Measurements from ENCODE around the gene SKIC8. TPM values are rescaled to one million over a fixed set of nuclear protein-coding genes. Genes with fewer than 3 reads are reported as not detected.

The SKIC8 gene
- total RNA-seq, 1 donor from 2014 or later = 46.0 TPM

DNA sequence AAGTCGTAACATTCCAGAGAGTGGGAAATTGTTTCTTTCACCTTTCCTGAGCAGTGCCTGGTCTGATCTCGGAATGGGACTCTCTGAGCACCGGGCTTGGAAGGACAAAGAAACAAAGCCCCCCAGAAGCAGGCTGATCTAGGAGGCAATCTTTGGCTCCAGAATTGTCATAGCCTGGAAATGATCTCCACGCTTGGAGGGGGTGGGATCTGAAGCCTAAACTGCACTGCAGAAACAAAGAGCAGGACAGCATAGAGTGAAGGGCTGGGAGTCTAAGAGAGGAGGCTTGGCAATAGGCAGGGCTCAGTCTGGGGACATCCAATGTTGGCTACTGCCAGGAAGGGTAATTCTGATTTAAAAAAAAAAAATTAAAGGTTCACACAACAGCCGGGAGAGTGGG is 42.6 kb upstream of the SKIC8 start:
- H3K4me1 Mint-ChIP-seq = peaks cover 3% of the 10 kb centered on the region
- DNase-seq = no peak
- H3K27ac Mint-ChIP-seq = no peak overlapping the region
- TF ChIP-seq, protein P1, sequence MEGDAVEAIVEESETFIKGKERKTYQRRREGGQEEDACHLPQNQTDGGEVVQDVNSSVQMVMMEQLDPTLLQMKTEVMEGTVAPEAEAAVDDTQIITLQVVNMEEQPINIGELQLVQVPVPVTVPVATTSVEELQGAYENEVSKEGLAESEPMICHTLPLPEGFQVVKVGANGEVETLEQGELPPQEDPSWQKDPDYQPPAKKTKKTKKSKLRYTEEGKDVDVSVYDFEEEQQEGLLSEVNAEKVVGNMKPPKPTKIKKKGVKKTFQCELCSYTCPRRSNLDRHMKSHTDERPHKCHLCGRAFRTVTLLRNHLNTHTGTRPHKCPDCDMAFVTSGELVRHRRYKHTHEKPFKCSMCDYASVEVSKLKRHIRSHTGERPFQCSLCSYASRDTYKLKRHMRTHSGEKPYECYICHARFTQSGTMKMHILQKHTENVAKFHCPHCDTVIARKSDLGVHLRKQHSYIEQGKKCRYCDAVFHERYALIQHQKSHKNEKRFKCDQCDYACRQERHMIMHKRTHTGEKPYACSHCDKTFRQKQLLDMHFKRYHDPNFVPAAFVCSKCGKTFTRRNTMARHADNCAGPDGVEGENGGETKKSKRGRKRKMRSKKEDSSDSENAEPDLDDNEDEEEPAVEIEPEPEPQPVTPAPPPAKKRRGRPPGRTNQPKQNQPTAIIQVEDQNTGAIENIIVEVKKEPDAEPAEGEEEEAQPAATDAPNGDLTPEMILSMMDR (IDR thresholded peaks at IDR 0.05) = no peak
- no peaks in the 10 kb centered on the region for H3K36me3 Mint-ChIP-seq (ENCODE audit: low read depth)
- intact Hi-C loops (cut with micrococcal nuclease) = no loop called here
- H3K4me3 Mint-ChIP-seq = no peak overlapping the region
- ATAC-seq (ENCODE audit: low read depth) = no peak
- CTCF ChIA-PET = no interaction called here
- no peaks in the 10 kb centered on the region for H3K9me3 Mint-ChIP-seq
- peaks cover 47% of the 10 kb centered on the region for H3K27me3 Mint-ChIP-seq
- POLR2A ChIA-PET = no interaction called here

DNA sequence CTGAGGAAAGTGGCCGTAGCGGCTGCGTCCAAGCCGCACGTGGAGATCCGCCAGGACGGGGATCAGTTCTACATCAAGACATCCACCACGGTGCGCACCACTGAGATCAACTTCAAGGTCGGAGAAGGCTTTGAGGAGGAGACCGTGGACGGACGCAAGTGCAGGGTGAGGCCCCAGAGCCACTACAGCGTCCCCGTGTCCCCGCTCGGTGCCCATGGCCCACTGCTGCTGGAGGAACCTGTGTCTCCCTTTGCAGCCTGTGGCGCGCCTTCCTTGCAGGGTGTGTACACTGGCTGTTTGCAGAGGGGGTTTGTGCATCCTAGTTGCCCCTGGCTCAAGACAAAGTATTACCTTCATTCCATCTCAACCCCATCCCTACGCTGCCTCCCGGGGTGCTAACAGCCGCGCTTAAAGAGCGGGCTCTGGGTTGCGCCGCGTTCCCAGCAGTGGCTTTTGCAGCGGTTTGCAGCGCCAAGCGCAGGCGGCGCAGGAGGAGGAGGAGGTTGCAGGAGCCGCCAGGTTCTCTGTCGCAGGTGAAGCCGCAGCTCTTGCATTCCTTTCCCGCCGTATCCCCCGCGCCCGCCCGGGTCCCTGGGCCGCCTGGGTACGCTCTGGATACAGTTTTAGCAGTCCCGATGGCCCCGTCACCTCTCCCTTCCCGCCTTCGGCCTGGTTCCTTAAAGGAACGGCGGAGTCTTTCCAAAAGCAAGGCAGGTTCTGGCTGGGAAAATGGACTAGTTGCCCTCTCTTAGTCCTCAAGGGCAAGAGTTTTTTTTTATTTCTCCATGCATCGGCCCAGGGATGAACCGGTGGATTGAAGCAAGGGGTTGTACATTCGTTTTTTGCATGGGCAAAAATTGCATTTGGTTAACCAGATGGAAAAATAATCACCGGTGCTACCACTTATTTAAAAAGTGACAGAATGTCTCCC is 41.9 kb upstream of the SKIC8 start:
- Mint-ChIP-seq H3K27ac (no peak overlapping the region), H3K27me3 (peaks cover 43% of the 10 kb centered on the region), H3K36me3 (ENCODE audit: low read depth) (no peaks in the 10 kb centered on the region), H3K9me3 (no peaks in the 10 kb centered on the region), H3K4me3 (no peak overlapping the region), H3K4me1 (peaks cover 3% of the 10 kb centered on the region)
- intact Hi-C loops (cut with micrococcal nuclease) = no loop called here
- ChIA-PET POLR2A (no interaction called here), CTCF (no interaction called here)
- DNase-seq (no peak), ATAC-seq (ENCODE audit: low read depth) (no peak)
- TF ChIP-seq, protein P1 (IDR thresholded peaks at IDR 0.05) = no peak

DNA sequence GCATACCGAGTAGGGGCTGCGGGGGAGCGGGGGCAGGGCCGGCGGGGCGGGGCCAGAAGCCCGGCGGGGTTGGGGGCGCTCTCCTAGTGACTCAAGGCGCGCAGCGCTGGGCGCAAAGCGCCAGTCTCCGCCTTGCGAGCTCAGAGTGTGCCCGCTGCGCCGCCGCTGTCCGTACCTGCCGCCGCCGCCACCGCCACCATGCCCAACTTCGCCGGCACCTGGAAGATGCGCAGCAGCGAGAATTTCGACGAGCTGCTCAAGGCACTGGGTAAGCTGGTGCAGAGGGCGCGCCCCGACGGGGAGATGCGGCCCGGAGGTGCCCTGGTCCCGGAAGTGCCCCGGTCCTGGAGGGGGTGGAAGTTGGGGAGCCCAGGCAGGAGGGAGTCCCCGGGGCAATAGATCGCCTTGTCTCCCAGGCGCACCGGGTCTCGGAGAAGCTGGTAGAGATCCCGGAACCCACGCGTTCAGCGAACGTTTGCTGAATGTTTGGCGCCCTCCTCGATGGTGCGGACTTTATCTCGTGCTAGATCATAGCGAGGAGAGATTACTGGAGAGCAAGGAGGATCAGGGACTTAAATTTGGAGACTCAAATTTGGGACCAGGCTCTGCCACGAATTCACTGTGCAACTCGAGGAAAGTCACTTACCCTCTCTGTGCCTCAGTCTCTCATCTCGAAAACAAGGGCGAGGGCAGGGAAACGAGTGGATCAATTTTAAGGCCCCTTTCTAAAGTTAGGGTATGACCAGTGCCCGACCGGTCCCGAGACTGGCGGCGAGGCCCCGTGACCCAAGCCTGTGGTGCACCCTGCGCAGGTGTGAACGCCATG is 41.0 kb upstream of the SKIC8 start, which contains the start of gene CRABP1:
Gene CRABP1 (plus strand): TSS at position 123 of the 826 bp plus-strand sequence. CDS start 76 bp downstream, at position 199.
- POLR2A ChIA-PET = no interaction called here
- H3K9me3 Mint-ChIP-seq = no peaks in the 10 kb centered on the region
- ATAC-seq (ENCODE audit: low read depth) = no peak
- H3K27ac Mint-ChIP-seq = no peak within 1 kb of the TSS
- no peaks in the 10 kb centered on the region for H3K36me3 Mint-ChIP-seq (ENCODE audit: low read depth)
- CTCF ChIA-PET = no interaction called here
- TF ChIP-seq, protein P1 (IDR thresholded peaks at IDR 0.05) = no peak
- H3K4me3 Mint-ChIP-seq = no peak within 1 kb of the TSS
- peaks cover 3% of the 10 kb centered on the region for H3K4me1 Mint-ChIP-seq
- H3K27me3 Mint-ChIP-seq = peaks cover 43% of the 10 kb centered on the region
- no peak for DNase-seq
- intact Hi-C loops (cut with micrococcal nuclease) = no loop called here

DNA sequence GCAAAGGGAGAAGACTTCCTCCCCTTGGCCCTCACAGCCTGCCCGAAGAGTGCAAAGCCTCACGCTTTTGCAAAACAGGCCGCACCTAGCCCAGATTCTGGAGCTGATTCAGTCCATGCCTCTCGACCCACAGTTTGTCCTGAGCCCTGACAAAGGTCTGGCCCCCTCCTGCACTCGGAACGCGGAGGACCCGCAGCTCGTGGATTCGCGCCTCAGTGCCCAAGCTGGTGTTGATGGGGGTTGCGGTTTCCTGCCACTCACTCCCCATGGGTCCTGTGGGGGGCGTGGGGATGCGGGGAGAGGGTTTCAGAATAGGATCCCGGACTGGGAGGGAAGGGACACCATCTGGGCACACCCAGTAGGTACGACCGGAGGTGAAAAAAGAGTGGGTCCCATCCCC is 40.1 kb upstream of the SKIC8 start:
- ATAC-seq (ENCODE audit: low read depth) = no peak
- TF ChIP-seq, protein P1 (IDR thresholded peaks at IDR 0.05) = no peak
- Mint-ChIP-seq H3K27me3 (peaks cover 43% of the 10 kb centered on the region), H3K4me1 (peaks cover 3% of the 10 kb centered on the region), H3K4me3 (no peak overlapping the region), H3K9me3 (no peaks in the 10 kb centered on the region), H3K36me3 (ENCODE audit: low read depth) (no peaks in the 10 kb centered on the region), H3K27ac (no peak overlapping the region)
- ChIA-PET CTCF (no interaction called here), POLR2A (no interaction called here)
- intact Hi-C loops (cut with micrococcal nuclease) = no loop called here
- no peak for DNase-seq

DNA sequence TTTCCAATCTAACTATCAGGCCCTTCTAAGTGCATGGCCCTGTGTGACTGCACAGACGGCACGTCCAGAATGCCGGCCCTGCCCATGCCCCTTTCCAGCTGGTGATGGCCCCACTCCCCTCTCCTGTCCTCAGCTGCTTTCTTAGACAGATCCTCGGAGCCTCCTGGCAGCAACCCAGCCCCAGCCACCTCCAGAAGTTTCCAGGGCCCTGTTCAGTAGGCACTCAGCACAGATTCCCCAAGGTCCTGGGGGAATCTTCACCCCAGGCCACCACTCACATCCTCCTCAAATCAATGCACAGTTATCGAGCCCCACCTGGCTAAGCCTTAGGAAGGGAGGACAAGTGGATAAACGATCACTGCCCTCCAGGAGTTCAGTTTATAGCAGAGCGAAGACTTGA is 39.4 kb upstream of the SKIC8 start:
- TF ChIP-seq, protein P1 (IDR thresholded peaks at IDR 0.05) = no peak
- ChIA-PET POLR2A (no interaction called here), CTCF (no interaction called here)
- Mint-ChIP-seq H3K4me3 (no peak overlapping the region), H3K9me3 (no peaks in the 10 kb centered on the region), H3K36me3 (ENCODE audit: low read depth) (no peaks in the 10 kb centered on the region), H3K27me3 (peaks cover 43% of the 10 kb centered on the region), H3K27ac (no peak overlapping the region), H3K4me1 (peaks cover 3% of the 10 kb centered on the region)
- intact Hi-C loops (cut with micrococcal nuclease) = no loop called here
- DNase-seq (no peak), ATAC-seq (ENCODE audit: low read depth) (no peak)

Data from activated B cell treated with CpG ODN at 0.5 μM for 24 hours (primary cell).